Heart left ventricle (tissue), 16 donors: ENCODE measurements around the gene PCDHA1. TPM values are rescaled to one million over a fixed set of nuclear protein-coding genes. Genes with fewer than 3 reads are reported as not detected.

ENCODE experiments used
- ATAC-seq, 4 donors: fragments of 200-7000 bp; cut with Tn5 transposase; one replicate each; pipeline ENCODE4 v1.9.1; 2020 to 2022; ENCODE audit warnings: moderate library complexity in 4 of 4, mild to moderate bottlenecking in 3 of 4, moderate number of reproducible peaks in 1 of 4
- DNase-seq, 5 donors: peaks; one replicate each; pipeline ENCODE4 v3.0.0-alpha.2; 2020
- H3K27ac ChIP-seq, 12 donors: fragments of 200-600 bp; sonication (generic) in 4 of 12; one replicate each; pipeline versions ENCODE4 v1.5.0 to v1.8.0; 2016 to 2022; ENCODE audit warnings: mild to moderate bottlenecking in 2 of 12
- H3K27me3 ChIP-seq, 9 donors: fragments of 200-600 bp; sonication (generic) in 2 of 9; one replicate each; pipeline versions ENCODE4 v1.5.1 to v1.8.0; 2016 to 2022; ENCODE audit warnings: mild to moderate bottlenecking in 3 of 9
- H3K36me3 ChIP-seq, 9 donors: fragments of 200-600 bp; sonication (generic) in 2 of 9; one replicate each; pipeline versions ENCODE4 v1.5.0 to v1.8.0; 2018 to 2022; ENCODE audit warnings: mild to moderate bottlenecking in 2 of 9
- H3K4me1 ChIP-seq, 12 donors: fragments of 200-600 bp; sonication (generic) in 4 of 12; one replicate each; pipeline versions ENCODE4 v1.5.0 to v1.8.0; 2016 to 2022; ENCODE audit warnings: mild to moderate bottlenecking in 3 of 12
- H3K4me3 ChIP-seq, 12 donors: fragments of 200-600 bp; sonication (generic) in 4 of 12; one replicate each; pipeline versions ENCODE4 v1.5.0 to v1.8.0; 2017 to 2022; ENCODE audit warnings: mild to moderate bottlenecking in 9 of 12, moderate library complexity in 4 of 12
- H3K9me3 ChIP-seq, 12 donors: fragments of 200-600 bp; sonication (generic) in 4 of 12; one replicate each; pipeline versions ENCODE4 v1.5.0 to v1.8.0; 2016 to 2022; ENCODE audit warnings: mild to moderate bottlenecking in 1 of 12
- POLR2A ChIP-seq, 2 donors: fragments of 450-650 bp; IDR thresholded peaks; one replicate each; pipeline ENCODE4 v1.6.1; 2017; ENCODE audit warnings: antibody characterized with exemption in 2 of 2, mild to moderate bottlenecking in 2 of 2, moderate library complexity in 2 of 2
- WGBS, 4 donors: extraction: QIAGEN DNeasy Blood & Tissue Kit in 2 of 4; methylation state at CpG; one replicate each; pipeline versions ENCODE4 v1.1.5 to v1.1.7; 2013 to 2018; 5-methylcytosine and 5-hydroxymethylcytosine counted together
- intact Hi-C, 10 donors: fragments of 100-400 bp; cut with DNase I; formaldehyde crosslinking; loops; one replicate each; pipeline versions ENCODE4 v1.11.1 to v1.14.2; 2022
- polyA plus RNA-seq, 2 donors: library from polyadenylated mRNA; stranded (reverse); fragments of 200-250 nt; gene quantifications; one replicate each; pipeline ENCODE4 v1.2.3, GENCODE V29; 2013
- total RNA-seq, 9 donors: library from RNA; depleted of rRNA in 2 of 9; stranded (reverse); fragments of >200 nt in 2 of 9; fragmentation: NEBNext Ultra II Directional in 3 of 9; extraction: Animal tissue kit (Norgen Biotek cat#: 25700) in 3 of 9; gene quantifications; one replicate each; pipeline versions ENCODE4 v1.1.0 to v1.2.4, GENCODE V29; 2016 to 2023
- TF ChIP-seq, protein P1 (sequence below), 12 donors: fragments of 200-600 bp; sonication (generic) in 4 of 12; IDR thresholded peaks; one replicate each; pipeline versions ENCODE4 v1.5.0 to v1.8.0; 2018 to 2022; ENCODE audit warnings: antibody characterized with exemption in 12 of 12, mild to moderate bottlenecking in 5 of 12
- donor health status: ischemic (EF 13 %, LVEDD 7.1; RV severe dilation, severe dysfunction).
- donor health status: healthy with polysubstance abuse.
- donor health status: DM: no; HTN: yes; CAD: no.
- donor health status: DM: no; HTN: no; CAD: no.
- donor health status: ischemic (EF 25% LVEDD 6.9; RV normal size, moderate dysfunction).
- donor health status: ischemic (EF 25% LVEDD 5.7; RV mildly dilated, moderate dysfunction).
- donor health status: healthy.
- donor health status: DM: yes; HTN: yes; CAD: no.
- donor health status: ischemic (EF 35%, LVEDD 5.7; RV mildly dilated, moderate dysfunction).
- donor health status: nonischemic (EF 11% LVEDD 7.7; RV severe dilation, severe dysfunction).
- donor health status: DM: yes; HTN: yes; CAD: no.
- donor health status: PGD.
- donor health status: ischemic (EF 29% LVEDD 5.4; RV normal size, mild dysfunction).
- donor health status: nonischemic (EF 23%, LVEDD 6.1; RV moderate dilation, normal function).

PCDHA1 gene
- total and polyA plus RNA-seq, 11 donors, result 0.08 TPM; not detected in 10

DNA sequence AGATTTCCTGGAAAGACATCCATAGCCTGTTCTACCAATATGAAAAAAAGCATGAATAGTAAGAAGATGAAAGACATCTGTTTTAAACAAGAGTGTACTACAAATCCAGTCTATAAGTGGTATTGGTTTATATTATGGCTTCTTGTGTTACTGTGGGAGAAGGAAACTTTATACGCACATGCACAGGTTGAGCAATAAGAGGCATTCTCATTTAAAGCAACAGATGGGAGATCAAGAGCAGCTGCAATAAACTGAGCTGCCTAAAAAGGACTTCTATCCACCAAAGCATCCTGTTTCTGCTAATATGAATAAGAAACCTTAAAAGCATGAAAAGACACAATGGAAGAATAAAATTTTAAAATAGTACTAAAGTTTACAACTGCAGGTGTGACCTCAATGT is 256.6 kb downstream of the PCDHA1 start:
- Histone ChIP-seq H3K9me3 (no peaks in the 10 kb centered on the region), H3K27ac (no peak overlapping the region), H3K4me1 (peaks cover 0 to 14% (median 0%) of the 10 kb centered on the region in 12 donors), H3K36me3 (no peaks in the 10 kb centered on the region), H3K27me3 (peaks cover 0 to 33% (median 5%) of the 10 kb centered on the region in 9 donors), H3K4me3 (no peak overlapping the region)
- ATAC-seq (no peak), DNase-seq (no peak)
- TF ChIP-seq, protein P1, sequence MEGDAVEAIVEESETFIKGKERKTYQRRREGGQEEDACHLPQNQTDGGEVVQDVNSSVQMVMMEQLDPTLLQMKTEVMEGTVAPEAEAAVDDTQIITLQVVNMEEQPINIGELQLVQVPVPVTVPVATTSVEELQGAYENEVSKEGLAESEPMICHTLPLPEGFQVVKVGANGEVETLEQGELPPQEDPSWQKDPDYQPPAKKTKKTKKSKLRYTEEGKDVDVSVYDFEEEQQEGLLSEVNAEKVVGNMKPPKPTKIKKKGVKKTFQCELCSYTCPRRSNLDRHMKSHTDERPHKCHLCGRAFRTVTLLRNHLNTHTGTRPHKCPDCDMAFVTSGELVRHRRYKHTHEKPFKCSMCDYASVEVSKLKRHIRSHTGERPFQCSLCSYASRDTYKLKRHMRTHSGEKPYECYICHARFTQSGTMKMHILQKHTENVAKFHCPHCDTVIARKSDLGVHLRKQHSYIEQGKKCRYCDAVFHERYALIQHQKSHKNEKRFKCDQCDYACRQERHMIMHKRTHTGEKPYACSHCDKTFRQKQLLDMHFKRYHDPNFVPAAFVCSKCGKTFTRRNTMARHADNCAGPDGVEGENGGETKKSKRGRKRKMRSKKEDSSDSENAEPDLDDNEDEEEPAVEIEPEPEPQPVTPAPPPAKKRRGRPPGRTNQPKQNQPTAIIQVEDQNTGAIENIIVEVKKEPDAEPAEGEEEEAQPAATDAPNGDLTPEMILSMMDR (IDR thresholded peaks at IDR 0.05), result no peak
- no peak for TF ChIP-seq POLR2A (IDR thresholded peaks at IDR 0.05)
- WGBS, 4 donors, result 56 to 70% (median 68%) methylated on average over 1 of the region's 1 CpG
- intact Hi-C loops, result loop anchor here in 9 of 10 donors (2.0 to 10.0 kb wide), 11 partner anchors 115 to 668 kb away; partner anchors contain the start of genes PCDHA4 (in 3 of the 9), PCDHAC1 (in 3 of the 9), PCDHA11 (in 2 of the 9) and PCDHA3 (in 2 of the 9)

GRCh38 chr5:141050622-141051520 is 264.9 kb downstream of the PCDHA1 start, which contains the start of gene PCDHB1:
Gene PCDHB1, plus strand, starts transcription at chr5:141051374. Its CDS starts 97 bp downstream, at chr5:141051471.
- peaks cover 0 to 14% (median 0%) of the 10 kb centered on the region in 12 donors for H3K4me1 ChIP-seq
- no peaks in the 10 kb centered on the region for H3K36me3 ChIP-seq
- no peak for DNase-seq
- peak within 1 kb of the TSS in 11 of 12 donors; percentile 24 to 62 (median 50) for H3K4me3 ChIP-seq
- H3K27ac ChIP-seq, result no peak within 1 kb of the TSS
- TF ChIP-seq, protein P1 (IDR thresholded peaks at IDR 0.05), result no peak
- no peak for TF ChIP-seq POLR2A (IDR thresholded peaks at IDR 0.05)
- intact Hi-C loops, result loop anchor here in 1 of 10 donors (10.0 kb wide), 1 partner anchor 216 kb away; the partner anchor contains the start of gene PCDHA7
- H3K27me3 ChIP-seq, result peaks cover 0 to 91% (median 16%) of the 10 kb centered on the region in 9 donors
- 13 to 21% (median 16%) methylated on average over 20 of the region's 20 CpGs for WGBS, 4 donors
- ATAC-seq, result no peak
- H3K9me3 ChIP-seq, result no peaks in the 10 kb centered on the region

DNA sequence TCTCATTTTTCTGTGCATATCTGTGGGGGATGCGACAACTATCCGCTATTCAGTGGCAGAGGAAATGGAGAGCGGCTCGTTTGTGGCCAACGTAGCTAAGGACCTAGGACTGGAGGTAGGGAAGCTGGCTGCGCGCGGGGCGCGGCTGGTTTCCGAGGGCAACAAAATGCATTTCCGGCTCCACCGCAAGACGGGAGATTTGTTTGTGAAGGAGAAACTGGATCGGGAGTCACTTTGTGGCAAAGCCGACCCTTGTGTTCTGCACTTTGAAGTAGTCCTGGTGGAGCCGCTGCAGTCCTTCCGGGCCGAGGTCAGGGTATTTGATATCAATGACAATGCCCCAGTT is 265.6 kb downstream of the PCDHA1 start:
- TF ChIP-seq POLR2A (IDR thresholded peaks at IDR 0.05), result no peak
- TF ChIP-seq, protein P1 (IDR thresholded peaks at IDR 0.05), result no peak
- Histone ChIP-seq H3K4me3 (peak overlapping the region in 11 of 12 donors; percentile 24 to 62 (median 50)), H3K9me3 (no peaks in the 10 kb centered on the region), H3K36me3 (no peaks in the 10 kb centered on the region), H3K27me3 (peaks cover 0 to 91% (median 16%) of the 10 kb centered on the region in 9 donors), H3K27ac (no peak overlapping the region), H3K4me1 (peaks cover 0 to 14% (median 0%) of the 10 kb centered on the region in 12 donors)
- DNase-seq (no peak), ATAC-seq (no peak)
- 7 to 15% (median 8%) methylated on average over 15 to 19 of the region's 19 CpGs for WGBS, 4 donors
- intact Hi-C loops, result loop anchor here in 1 of 10 donors (10.0 kb wide), 1 partner anchor 217 kb away; the partner anchor contains the start of gene PCDHA7

Other genes starting within 250 kb of the PCDHA1 start
- gene EIF4EBP3, start 238.5 kb upstream of the PCDHA1 start, total RNA-seq, result 10 to 100 TPM in 6 of 9 donors, 1 to 10 TPM in 3; 4.7 to 34.9 (median 14.6) TPM
- 10 to 100 TPM in 1 of 2 donors, 1 to 10 TPM in 1; 8.5 to 33.3 TPM for gene EIF4EBP3, start 238.5 kb upstream of the PCDHA1 start, polyA plus RNA-seq
- 10 to 100 TPM; 22.4 to 38.1 (median 28.1) TPM for gene SRA1, start 228.7 kb upstream of the PCDHA1 start, total RNA-seq
- 10 to 100 TPM; 32.1 to 36.5 TPM for gene SRA1, start 228.7 kb upstream of the PCDHA1 start, polyA plus RNA-seq
- 10 to 100 TPM in 5 of 9 donors, 1 to 10 TPM in 4; 3.6 to 23.1 (median 11.4) TPM for gene APBB3, start 221.5 kb upstream of the PCDHA1 start, total RNA-seq
- 10 to 100 TPM in 1 of 2 donors, 1 to 10 TPM in 1; 4.9 to 14.7 TPM for gene APBB3, start 221.5 kb upstream of the PCDHA1 start, polyA plus RNA-seq
- gene SLC35A4, start 221.3 kb upstream of the PCDHA1 start, total RNA-seq, result 10 to 100 TPM; 55.5 to 92.1 (median 75.9) TPM
- gene SLC35A4, start 221.3 kb upstream of the PCDHA1 start, polyA plus RNA-seq, result 100 to 1,000 TPM in 1 of 2 donors, 10 to 100 TPM in 1; 39.2 to 118 TPM
- gene CD14, start 153.0 kb upstream of the PCDHA1 start, total RNA-seq, result 100 to 1,000 TPM in 2 of 9 donors, 10 to 100 TPM in 7; 16.6 to 220 (median 26.7) TPM
- 10 to 100 TPM in 1 of 2 donors, 1 to 10 TPM in 1; 9.9 to 20.3 TPM for gene CD14, start 153.0 kb upstream of the PCDHA1 start, polyA plus RNA-seq
- gene TMCO6, start 146.7 kb upstream of the PCDHA1 start, total RNA-seq, result 10 to 100 TPM in 1 of 9 donors, 1 to 10 TPM in 8; 2.2 to 11.7 (median 3.3) TPM
- 1 to 10 TPM; 3.9 to 8.7 TPM for gene TMCO6, start 146.7 kb upstream of the PCDHA1 start, polyA plus RNA-seq
- 100 to 1,000 TPM in 8 of 9 donors, 10 to 100 TPM in 1; 84.0 to 156 (median 115) TPM for gene NDUFA2, start 138.5 kb upstream of the PCDHA1 start, total RNA-seq
- 100 to 1,000 TPM; 205 to 550 TPM for gene NDUFA2, start 138.5 kb upstream of the PCDHA1 start, polyA plus RNA-seq
- 100 to 1,000 TPM in 2 of 9 donors, 10 to 100 TPM in 7; 60.9 to 147 (median 79.0) TPM for gene IK, start 138.3 kb upstream of the PCDHA1 start, total RNA-seq
- 10 to 100 TPM; 54.4 to 97.6 TPM for gene IK, start 138.3 kb upstream of the PCDHA1 start, polyA plus RNA-seq
- 10 to 100 TPM in 8 of 9 donors, 1 to 10 TPM in 1; 9.6 to 17.5 (median 12.2) TPM for gene WDR55, start 121.2 kb upstream of the PCDHA1 start, total RNA-seq
- 10 to 100 TPM; 11.0 to 19.3 TPM for gene WDR55, start 121.2 kb upstream of the PCDHA1 start, polyA plus RNA-seq
- under 1 TPM in 7 of 9 donors, not detected in 2; 0.16 to 0.75 (median 0.51) TPM for gene DND1, start 112.6 kb upstream of the PCDHA1 start, total RNA-seq
- gene DND1, start 112.6 kb upstream of the PCDHA1 start, polyA plus RNA-seq, result under 1 TPM; 0.53 to 0.95 TPM
- gene HARS1, start 94.8 kb upstream of the PCDHA1 start, total RNA-seq, result 10 to 100 TPM; 31.3 to 43.9 (median 36.0) TPM
- gene HARS1, start 94.8 kb upstream of the PCDHA1 start, polyA plus RNA-seq, result 10 to 100 TPM; 45.3 to 58.6 TPM
- 10 to 100 TPM; 20.0 to 31.7 (median 24.6) TPM for gene HARS2, start 94.7 kb upstream of the PCDHA1 start, total RNA-seq
- 10 to 100 TPM; 17.4 to 31.3 TPM for gene HARS2, start 94.7 kb upstream of the PCDHA1 start, polyA plus RNA-seq
- 10 to 100 TPM; 25.0 to 39.5 (median 33.9) TPM for gene ZMAT2, start 85.7 kb upstream of the PCDHA1 start, total RNA-seq
- gene ZMAT2, start 85.7 kb upstream of the PCDHA1 start, polyA plus RNA-seq, result 10 to 100 TPM; 56.0 to 72.9 TPM
- under 1 TPM in 1 of 9 donors, not detected in 8; 0.07 TPM for gene PCDHA2, start 8.7 kb downstream of the PCDHA1 start, total RNA-seq
- gene PCDHA2, start 8.7 kb downstream of the PCDHA1 start, polyA plus RNA-seq, result under 1 TPM in 1 of 2 donors, not detected in 1; 0.01 TPM
- gene PCDHA3, start 14.9 kb downstream of the PCDHA1 start, total RNA-seq, result under 1 TPM in 8 of 9 donors, not detected in 1; 0.07 to 0.39 (median 0.22) TPM
- under 1 TPM in 1 of 2 donors, not detected in 1; 0.01 TPM for gene PCDHA3, start 14.9 kb downstream of the PCDHA1 start, polyA plus RNA-seq
- gene PCDHA4, start 20.9 kb downstream of the PCDHA1 start, total RNA-seq, result under 1 TPM in 6 of 9 donors, not detected in 3; 0.02 to 0.21 (median 0.13) TPM
- gene PCDHA4, start 20.9 kb downstream of the PCDHA1 start, polyA plus RNA-seq, result under 1 TPM in 1 of 2 donors, not detected in 1; 0.03 TPM
- gene PCDHA5, start 35.5 kb downstream of the PCDHA1 start, total RNA-seq, result under 1 TPM in 4 of 9 donors, not detected in 5; 0.07 to 0.20 (median 0.08) TPM
- gene PCDHA5, start 35.5 kb downstream of the PCDHA1 start, polyA plus RNA-seq, result under 1 TPM in 1 of 2 donors, not detected in 1; 0.04 TPM
- gene PCDHA6, start 41.8 kb downstream of the PCDHA1 start, total RNA-seq, result under 1 TPM in 6 of 9 donors, not detected in 3; 0.10 to 0.36 (median 0.29) TPM
- not detected for gene PCDHA6, start 41.8 kb downstream of the PCDHA1 start, polyA plus RNA-seq
- under 1 TPM in 4 of 9 donors, not detected in 5; 0.11 to 0.27 (median 0.20) TPM for gene PCDHA7, start 48.1 kb downstream of the PCDHA1 start, total RNA-seq
- gene PCDHA7, start 48.1 kb downstream of the PCDHA1 start, polyA plus RNA-seq, result under 1 TPM in 1 of 2 donors, not detected in 1; 0.03 TPM
- gene PCDHA8, start 55.0 kb downstream of the PCDHA1 start, total RNA-seq, result under 1 TPM in 4 of 9 donors, not detected in 5; 0.08 to 0.32 (median 0.12) TPM
- not detected for gene PCDHA8, start 55.0 kb downstream of the PCDHA1 start, polyA plus RNA-seq
- under 1 TPM in 3 of 9 donors, not detected in 6; 0.07 to 0.15 (median 0.08) TPM for gene PCDHA9, start 62.2 kb downstream of the PCDHA1 start, total RNA-seq
- not detected for gene PCDHA9, start 62.2 kb downstream of the PCDHA1 start, polyA plus RNA-seq
- under 1 TPM in 7 of 9 donors, not detected in 2; 0.04 to 0.41 (median 0.19) TPM for gene PCDHA10, start 69.8 kb downstream of the PCDHA1 start, total RNA-seq
- gene PCDHA10, start 69.8 kb downstream of the PCDHA1 start, polyA plus RNA-seq, result under 1 TPM; under 0.01 to 0.01 TPM
- gene PCDHA11, start 82.8 kb downstream of the PCDHA1 start, total RNA-seq, result under 1 TPM in 2 of 9 donors, not detected in 7; 0.08 to 0.13 TPM
- gene PCDHA11, start 82.8 kb downstream of the PCDHA1 start, polyA plus RNA-seq, result not detected
- under 1 TPM in 4 of 9 donors, not detected in 5; 0.08 to 0.97 (median 0.09) TPM for gene PCDHA12, start 89.2 kb downstream of the PCDHA1 start, total RNA-seq
- not detected for gene PCDHA12, start 89.2 kb downstream of the PCDHA1 start, polyA plus RNA-seq
- gene PCDHA13, start 96.0 kb downstream of the PCDHA1 start, total RNA-seq, result under 1 TPM in 2 of 9 donors, not detected in 7; 0.12 to 0.38 TPM
- gene PCDHA13, start 96.0 kb downstream of the PCDHA1 start, polyA plus RNA-seq, result under 1 TPM in 1 of 2 donors, not detected in 1; 0.01 TPM
- under 1 TPM in 6 of 9 donors, not detected in 3; 0.08 to 0.88 (median 0.14) TPM for gene PCDHAC1, start 140.2 kb downstream of the PCDHA1 start, total RNA-seq
- gene PCDHAC1, start 140.2 kb downstream of the PCDHA1 start, polyA plus RNA-seq, result not detected
- gene PCDHAC2, start 180.3 kb downstream of the PCDHA1 start, total RNA-seq, result 1 to 10 TPM in 2 of 9 donors, under 1 TPM in 7; 0.07 to 2.2 (median 0.47) TPM
- gene PCDHAC2, start 180.3 kb downstream of the PCDHA1 start, polyA plus RNA-seq, result under 1 TPM in 1 of 2 donors, not detected in 1; 0.07 TPM